ENCODE measurements around the gene C2CD2.

DNA sequence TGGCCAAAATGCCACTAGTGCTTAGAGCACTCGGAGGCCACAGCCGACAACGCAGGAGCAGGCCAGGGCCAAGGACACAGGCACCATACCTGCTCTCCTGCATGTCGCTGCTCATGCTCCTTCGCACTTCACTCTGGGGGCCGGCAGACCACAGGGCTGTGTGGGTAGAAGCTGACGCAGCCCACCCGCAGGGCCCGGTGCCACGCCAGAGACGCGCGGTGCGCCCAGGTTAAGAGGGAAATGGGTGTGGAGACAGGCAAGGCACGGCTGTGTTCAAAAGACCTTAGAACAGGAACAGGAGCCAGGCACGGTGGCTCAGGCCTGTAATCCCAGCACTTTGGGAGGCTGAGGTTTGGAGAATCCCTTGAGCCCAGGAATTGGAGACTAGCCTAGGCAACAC lies 61.1 kb downstream of the C2CD2 start:
- TF ChIP-seq POLR2A (IDR thresholded peaks at IDR 0.05; ENCODE audit: low read depth) (no peak), EP300 (IDR thresholded peaks at IDR 0.05) (no peak)
- TF ChIP-seq, protein P1, sequence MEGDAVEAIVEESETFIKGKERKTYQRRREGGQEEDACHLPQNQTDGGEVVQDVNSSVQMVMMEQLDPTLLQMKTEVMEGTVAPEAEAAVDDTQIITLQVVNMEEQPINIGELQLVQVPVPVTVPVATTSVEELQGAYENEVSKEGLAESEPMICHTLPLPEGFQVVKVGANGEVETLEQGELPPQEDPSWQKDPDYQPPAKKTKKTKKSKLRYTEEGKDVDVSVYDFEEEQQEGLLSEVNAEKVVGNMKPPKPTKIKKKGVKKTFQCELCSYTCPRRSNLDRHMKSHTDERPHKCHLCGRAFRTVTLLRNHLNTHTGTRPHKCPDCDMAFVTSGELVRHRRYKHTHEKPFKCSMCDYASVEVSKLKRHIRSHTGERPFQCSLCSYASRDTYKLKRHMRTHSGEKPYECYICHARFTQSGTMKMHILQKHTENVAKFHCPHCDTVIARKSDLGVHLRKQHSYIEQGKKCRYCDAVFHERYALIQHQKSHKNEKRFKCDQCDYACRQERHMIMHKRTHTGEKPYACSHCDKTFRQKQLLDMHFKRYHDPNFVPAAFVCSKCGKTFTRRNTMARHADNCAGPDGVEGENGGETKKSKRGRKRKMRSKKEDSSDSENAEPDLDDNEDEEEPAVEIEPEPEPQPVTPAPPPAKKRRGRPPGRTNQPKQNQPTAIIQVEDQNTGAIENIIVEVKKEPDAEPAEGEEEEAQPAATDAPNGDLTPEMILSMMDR (IDR thresholded peaks at IDR 0.05) = no peak

Measured in esophagus muscularis mucosa (tissue), 4 donors.